DND-41 (cell line): ENCODE measurements around the gene NUDT8.

Source experiments
- ATAC-seq: fragments of 200-7000 bp; cut with Tn5 transposase; 3 replicates; pipeline ENCODE4 v1.9.1; 2021; ENCODE audit warnings: low read depth; ENCODE audit not compliant: insufficient read depth
- DNase-seq: peaks from one replicate; pipeline ENCODE4 v3.0.0-alpha.2; 2020
- H2AFZ ChIP-seq: 2 replicates; pipeline ENCODE4 v1.6.0; 2012; ENCODE audit warnings: low read depth, low read length
- H3K27ac ChIP-seq: 2 replicates; pipeline ENCODE4 v1.5.1; 2012; ENCODE audit warnings: low read length, inconsistent platforms
- H3K27me3 ChIP-seq: fragments of 200-600 bp; sonication (generic); 2 replicates; pipeline ENCODE4 v1.6.0; 2012; ENCODE audit warnings: low read length, mild to moderate bottlenecking, inconsistent platforms; ENCODE audit not compliant: insufficient read depth, poor library complexity
- H3K36me3 ChIP-seq: 2 replicates; pipeline ENCODE4 v1.5.1; 2012; ENCODE audit warnings: low read length, inconsistent platforms; ENCODE audit not compliant: insufficient read depth
- H3K4me1 ChIP-seq: 2 replicates; pipeline ENCODE4 v1.5.1; 2012; ENCODE audit warnings: mild to moderate bottlenecking, low read length; ENCODE audit not compliant: insufficient read depth
- H3K4me2 ChIP-seq: 2 replicates; pipeline ENCODE4 v1.6.0; 2012; ENCODE audit warnings: mild to moderate bottlenecking, moderate library complexity, low read length, inconsistent platforms; ENCODE audit not compliant: insufficient read depth
- H3K4me3 ChIP-seq, 2 experiments: fragments of 200-600 bp in 1 of 2; shearing (Covaris generic) in 1 of 2; 2 replicates each; pipeline ENCODE4 v1.5.1; 2012 to 2016; ENCODE audit warnings: inconsistent platforms in 2 of 2, low read length in 2 of 2, mild to moderate bottlenecking in 2 of 2, low read depth in 1 of 2, moderate library complexity in 1 of 2
- H3K79me2 ChIP-seq: 2 replicates; pipeline ENCODE4 v1.6.0; 2012; ENCODE audit warnings: low read length, inconsistent platforms; ENCODE audit not compliant: insufficient read depth
- H3K9ac ChIP-seq: 2 replicates; pipeline ENCODE4 v1.6.0; 2012; ENCODE audit warnings: low read depth, mild to moderate bottlenecking, inconsistent platforms, low read length, moderate library complexity
- H3K9me3 ChIP-seq: 2 replicates; pipeline ENCODE4 v1.5.1; 2012; ENCODE audit warnings: low read length, moderate library complexity, mild to moderate bottlenecking, inconsistent platforms; ENCODE audit not compliant: insufficient read depth, severe bottlenecking
- H4K20me1 ChIP-seq: 2 replicates; pipeline ENCODE4 v1.6.0; 2012; ENCODE audit warnings: low read length; ENCODE audit not compliant: insufficient read depth
- CTCF ChIP-seq: IDR thresholded peaks from 2 replicates; pipeline ENCODE4 v1.5.1; 2012; ENCODE audit warnings: borderline replicate concordance, low read length, moderate library complexity, mild to moderate bottlenecking; ENCODE audit not compliant: poor library complexity, severe bottlenecking; ENCODE audit errors: extremely low read depth
- EZH2 ChIP-seq: IDR thresholded peaks from 3 replicates; pipeline ENCODE4 v1.6.1; 2012; ENCODE audit warnings: borderline replicate concordance, low read depth, mild to moderate bottlenecking, moderate library complexity, low read length, inconsistent platforms; ENCODE audit not compliant: severe bottlenecking

Gene NUDT8

GRCh38 chr11:67614730-67615714 lies 14.7 kb downstream of the NUDT8 start:
- DNase-seq (peak; percentile 69), ATAC-seq (peak; percentile 59)
- Histone ChIP-seq H3K27me3 (no peaks in the 10 kb centered on the region), H3K27ac (peak overlapping the region; percentile 79), H4K20me1 (peaks cover 4% of the 10 kb centered on the region; the same call in 1 of the 2 replicates), H3K79me2 (peaks cover 2% of the 10 kb centered on the region; the same call in 1 of the 2 replicates), H3K4me3 (peak overlapping the region in 1 of 2 experiments; percentile 47; a peak in 1 of 4 replicates), H3K4me2 (peak overlapping the region; percentile 61), H3K4me1 (peaks cover 48% of the 10 kb centered on the region), H2AFZ (peak overlapping the region; percentile 58; the same call in 1 of the 2 replicates), H3K9ac (peak overlapping the region; percentile 52), H3K9me3 (no peaks in the 10 kb centered on the region), H3K36me3 (peaks cover 37% of the 10 kb centered on the region)
- peak; percentile 78 for TF ChIP-seq CTCF
- no peak for TF ChIP-seq EZH2

- TF ChIP-seq CTCF (peak; percentile 77), EZH2 (no peak)
- Histone ChIP-seq H3K27ac (peak overlapping the region; percentile 79), H3K79me2 (no peaks in the 10 kb centered on the region), H2AFZ (peak overlapping the region; percentile 58), H3K36me3 (peaks cover 43% of the 10 kb centered on the region), H4K20me1 (peaks cover 4% of the 10 kb centered on the region; the same call in 1 of the 2 replicates), H3K4me2 (peak overlapping the region; percentile 61), H3K9me3 (no peaks in the 10 kb centered on the region), H3K9ac (peak overlapping the region; percentile 52), H3K27me3 (no peaks in the 10 kb centered on the region), H3K4me3 (peak overlapping the region in 1 of 2 experiments; percentile 47; a peak in 1 of 4 replicates), H3K4me1 (peaks cover 48% of the 10 kb centered on the region)
- ATAC-seq = peak; percentile 79
- DNase-seq = peak; percentile 81
These were observed 15.6 kb downstream of the NUDT8 start for GRCh38 chr11:67613960-67614715.

GRCh38 chr11:67613313-67613959 lies 16.3 kb downstream of the NUDT8 start:
- Histone ChIP-seq H3K27me3 (no peaks in the 10 kb centered on the region), H3K79me2 (peaks cover 4% of the 10 kb centered on the region), H3K4me3 (no peak overlapping the region), H4K20me1 (peaks cover 4% of the 10 kb centered on the region; the same call in 1 of the 2 replicates), H3K36me3 (peaks cover 50% of the 10 kb centered on the region), H3K9me3 (no peaks in the 10 kb centered on the region), H3K9ac (peak overlapping the region; percentile 52), H3K4me2 (peak overlapping the region; percentile 61), H3K27ac (peak overlapping the region; percentile 79), H2AFZ (0 out of 2 replicates have a peak overlapping the region, but pooled peaks have one; percentile 58), H3K4me1 (peaks cover 50% of the 10 kb centered on the region)
- TF ChIP-seq CTCF (no peak), EZH2 (no peak)
- no peak for DNase-seq
- ATAC-seq = no peak
